CD4-positive, alpha-beta memory T cell (primary cell): ENCODE data around the gene SH3BGRL. TPM values are rescaled to one million over a fixed set of nuclear protein-coding genes. Genes with fewer than 3 reads are reported as not detected.
"Not testable (repeated sequence)": the region's sequence is repeated elsewhere in the genome, so short reads cannot be mapped to it uniquely, and the experiment has no call there.

ENCODE experiments used
- CTCF ChIA-PET: fragments of 350-600 bp; sonication (Branson Sonifier 250); formaldehyde crosslinking; loops from one replicate; lab custom pipeline; 2021; ENCODE audit warnings: inconsistent platforms; ENCODE audit not compliant: partially characterized antibody; lab: Charles Lee
- POLR2A ChIA-PET: fragments of 350-600 bp; sonication (Branson Sonifier 250); formaldehyde crosslinking; loops from one replicate; lab custom pipeline; 2021; ENCODE audit not compliant: partially characterized antibody; lab: Charles Lee
- DNase-seq, 5 donors: peaks; one replicate each; pipeline versions ENCODE4 v3.0.0 to v3.0.0-alpha.2; 2020 to 2022; ENCODE audit warnings: mixed read lengths in 1 of 5
- H3K27ac ChIP-seq: one replicate; pipeline ENCODE4 v1.7.0; 2013; ENCODE audit warnings: low read depth, low read length
- H3K27me3 ChIP-seq: 2 replicates; pipeline ENCODE4 v1.7.0; 2013; ENCODE audit warnings: mild to moderate bottlenecking, low read length, moderate library complexity; ENCODE audit not compliant: insufficient read depth
- H3K36me3 ChIP-seq: 2 replicates; pipeline ENCODE4 v1.7.0; 2013; ENCODE audit warnings: mild to moderate bottlenecking, low read length, moderate library complexity; ENCODE audit not compliant: insufficient read depth
- H3K4me1 ChIP-seq: 2 replicates; pipeline ENCODE4 v1.7.0; 2013; ENCODE audit warnings: mild to moderate bottlenecking, low read length, moderate library complexity; ENCODE audit not compliant: insufficient read depth
- H3K4me3 ChIP-seq, 2 donors: one replicate each; pipeline ENCODE4 v1.7.0; 2013; ENCODE audit warnings: low read length in 2 of 2, mild to moderate bottlenecking in 1 of 2
- H3K9me3 ChIP-seq, 2 donors: one replicate each; pipeline ENCODE4 v1.7.0; 2013; ENCODE audit warnings: low read length in 2 of 2, control low read depth in 1 of 2; ENCODE audit not compliant: control insufficient read depth in 1 of 2
- H3K27ac Mint-ChIP-seq, 7 donors: one replicate each; pipeline ENCODE4 v1.8.0; 2020 to 2021; ENCODE audit warnings: mixed read lengths in 7 of 7, mild to moderate bottlenecking in 6 of 7, inconsistent platforms in 3 of 7, moderate library complexity in 3 of 7
- H3K27me3 Mint-ChIP-seq, 2 donors: one replicate each; pipeline ENCODE4 v1.8.0; 2020 to 2021; ENCODE audit warnings: mixed read lengths in 2 of 2
- H3K36me3 Mint-ChIP-seq, 2 donors: one replicate each; pipeline ENCODE4 v1.8.0; 2020 to 2021; ENCODE audit warnings: mixed read lengths in 2 of 2, inconsistent platforms in 1 of 2, mild to moderate bottlenecking in 1 of 2
- H3K4me1 Mint-ChIP-seq, 4 donors: one replicate each; pipeline ENCODE4 v1.8.0; 2020 to 2021; ENCODE audit warnings: mixed read lengths in 4 of 4, mild to moderate bottlenecking in 1 of 4
- H3K4me3 Mint-ChIP-seq, 8 donors: one replicate each; pipeline ENCODE4 v1.8.0; 2020 to 2021; ENCODE audit warnings: mixed read lengths in 8 of 8, mild to moderate bottlenecking in 7 of 8, moderate library complexity in 6 of 8, inconsistent platforms in 3 of 8
- H3K9me3 Mint-ChIP-seq, 8 donors: one replicate each; pipeline ENCODE4 v1.8.0; 2020 to 2021; ENCODE audit warnings: mixed read lengths in 8 of 8, mild to moderate bottlenecking in 5 of 8, inconsistent platforms in 3 of 8, moderate library complexity in 1 of 8
- intact Hi-C: fragments of 100-400 bp; cut with micrococcal nuclease; formaldehyde crosslinking; loops from one replicate; pipeline ENCODE4 v1.15.1; 2023
- polyA plus RNA-seq, 2 donors: library from polyadenylated mRNA; unstranded; fragments of 300-500 nt; fragmentation: Illumina TruSeq; gene quantifications; one replicate each; pipeline ENCODE4 v1.2.3, GENCODE V29; 2021
- total RNA-seq, 2 experiments: library from RNA; stranded (reverse); gene quantifications; one replicate each; pipeline ENCODE4 v1.2.3, GENCODE V29; 2021

Gene SH3BGRL
- total and polyA plus RNA-seq, 4 experiments from 2014 or later, result 81.4 to 242 (median 134) TPM

GRCh38 chrX:81308086-81308829, 106.4 kb downstream of the SH3BGRL start:
- no peaks in the 10 kb centered on the region for H3K9me3 ChIP-seq
- no peaks in the 10 kb centered on the region for H3K27me3 ChIP-seq
- H3K36me3 ChIP-seq, result no peaks in the 10 kb centered on the region
- no peak for DNase-seq
- H3K9me3 Mint-ChIP-seq, result no peaks in the 10 kb centered on the region
- no peak overlapping the region for H3K4me3 Mint-ChIP-seq
- no peak overlapping the region for H3K4me3 ChIP-seq
- peak overlapping the region in 1 of 7 donors; percentile 41 for H3K27ac Mint-ChIP-seq
- intact Hi-C loops, result no loop called here
- H3K4me1 Mint-ChIP-seq, result peaks cover 3 to 12% (median 11%) of the 10 kb centered on the region in 4 donors
- H3K27me3 Mint-ChIP-seq, result no peaks in the 10 kb centered on the region
- ChIA-PET POLR2A (no interaction called here), CTCF (no interaction called here)
- peaks cover 4 to 9% of the 10 kb centered on the region in 2 donors for H3K36me3 Mint-ChIP-seq
- no peaks in the 10 kb centered on the region for H3K4me1 ChIP-seq
- H3K27ac ChIP-seq, result no peak overlapping the region

GRCh38 chrX:81316163-81316562, 114.3 kb downstream of the SH3BGRL start:
- no peaks in the 10 kb centered on the region for H3K36me3 ChIP-seq
- no peaks in the 10 kb centered on the region for H3K27me3 ChIP-seq
- ChIA-PET CTCF (no interaction called here), POLR2A (no interaction called here)
- intact Hi-C loops, result no loop called here
- no peaks in the 10 kb centered on the region for H3K27me3 Mint-ChIP-seq
- peaks cover 2 to 14% (median 9%) of the 10 kb centered on the region in 4 donors for H3K4me1 Mint-ChIP-seq
- no peak overlapping the region for H3K27ac ChIP-seq
- no peaks in the 10 kb centered on the region for H3K4me1 ChIP-seq
- no peaks in the 10 kb centered on the region for H3K9me3 Mint-ChIP-seq
- H3K4me3 Mint-ChIP-seq, result no peak overlapping the region
- no peak overlapping the region for H3K4me3 ChIP-seq
- DNase-seq, result no peak
- no peak overlapping the region for H3K27ac Mint-ChIP-seq
- no peaks in the 10 kb centered on the region for H3K9me3 ChIP-seq
- peaks cover 17 to 22% of the 10 kb centered on the region in 2 donors for H3K36me3 Mint-ChIP-seq

- H3K4me1 ChIP-seq, intact Hi-C loops, H3K27me3 Mint-ChIP-seq, CTCF ChIA-PET, H3K4me3 Mint-ChIP-seq, H3K4me1 Mint-ChIP-seq, H3K4me3 ChIP-seq, H3K36me3 ChIP-seq, H3K27ac Mint-ChIP-seq, POLR2A ChIA-PET, DNase-seq, H3K27me3 ChIP-seq, H3K9me3 ChIP-seq, H3K27ac ChIP-seq: not testable (repeated sequence)
- peaks cover 0 to 10% (median 3%) of the 10 kb centered on the region in 8 donors for H3K9me3 Mint-ChIP-seq
- H3K36me3 Mint-ChIP-seq, result peaks cover 25 to 32% of the 10 kb centered on the region in 2 donors
Observed at GRCh38 chrX:81331653-81332052, 129.8 kb downstream of the SH3BGRL start.

- H3K4me1 ChIP-seq, result no peaks in the 10 kb centered on the region
- intact Hi-C loops, result no loop called here
- no peaks in the 10 kb centered on the region for H3K9me3 ChIP-seq
- ChIA-PET CTCF (no interaction called here), POLR2A (no interaction called here)
- Mint-ChIP-seq H3K36me3 (peaks cover 23 to 24% of the 10 kb centered on the region in 2 donors), H3K4me3 (no peak overlapping the region), H3K9me3 (peaks cover 0 to 10% (median 5%) of the 10 kb centered on the region in 8 donors), H3K27me3 (no peaks in the 10 kb centered on the region), H3K27ac (peak overlapping the region in 1 of 7 donors; percentile 14), H3K4me1 (peaks cover 0 to 1% (median 0%) of the 10 kb centered on the region in 4 donors)
- no peaks in the 10 kb centered on the region for H3K27me3 ChIP-seq
- H3K27ac ChIP-seq, result no peak overlapping the region
- H3K36me3 ChIP-seq, result no peaks in the 10 kb centered on the region
- no peak for DNase-seq
- no peak overlapping the region for H3K4me3 ChIP-seq
Observed at GRCh38 chrX:81336455-81337152, 134.7 kb downstream of the SH3BGRL start.

- CTCF ChIA-PET, result no interaction called here
- no peaks in the 10 kb centered on the region for H3K36me3 ChIP-seq
- no peak overlapping the region for H3K27ac ChIP-seq
- Mint-ChIP-seq H3K4me1 (peaks cover 0 to 1% (median 0%) of the 10 kb centered on the region in 4 donors), H3K27me3 (no peaks in the 10 kb centered on the region), H3K4me3 (no peak overlapping the region), H3K36me3 (peaks cover 23 to 24% of the 10 kb centered on the region in 2 donors), H3K9me3 (peaks cover 0 to 10% (median 5%) of the 10 kb centered on the region in 8 donors), H3K27ac (no peak overlapping the region)
- no peaks in the 10 kb centered on the region for H3K4me1 ChIP-seq
- POLR2A ChIA-PET, result no interaction called here
- intact Hi-C loops, result no loop called here
- H3K27me3 ChIP-seq, result no peaks in the 10 kb centered on the region
- DNase-seq, result no peak
- H3K4me3 ChIP-seq, result no peak overlapping the region
- H3K9me3 ChIP-seq, result no peaks in the 10 kb centered on the region
Observed at GRCh38 chrX:81337805-81338204, 135.9 kb downstream of the SH3BGRL start.

- H3K4me1 Mint-ChIP-seq, result no peaks in the 10 kb centered on the region
- Histone ChIP-seq H3K4me1 (no peaks in the 10 kb centered on the region), H3K9me3 (no peaks in the 10 kb centered on the region), H3K27me3 (no peaks in the 10 kb centered on the region), H3K4me3 (no peak overlapping the region), H3K36me3 (no peaks in the 10 kb centered on the region), H3K27ac (no peak overlapping the region)
- no peak for DNase-seq
- H3K4me3 Mint-ChIP-seq, result no peak overlapping the region
- H3K36me3 Mint-ChIP-seq, result peaks cover 15 to 24% of the 10 kb centered on the region in 2 donors
- CTCF ChIA-PET, result no interaction called here
- no peaks in the 10 kb centered on the region for H3K27me3 Mint-ChIP-seq
- no peak overlapping the region for H3K27ac Mint-ChIP-seq
- intact Hi-C loops, result no loop called here
- POLR2A ChIA-PET, result no interaction called here
- H3K9me3 Mint-ChIP-seq, result peaks cover 0 to 9% (median 5%) of the 10 kb centered on the region in 8 donors
Observed at GRCh38 chrX:81338924-81339323, 137.0 kb downstream of the SH3BGRL start.

GRCh38 chrX:81345296-81345695, 143.4 kb downstream of the SH3BGRL start:
- intact Hi-C loops, H3K36me3 ChIP-seq, POLR2A ChIA-PET, H3K27ac Mint-ChIP-seq, H3K9me3 ChIP-seq, H3K27me3 Mint-ChIP-seq, H3K4me1 Mint-ChIP-seq, H3K4me3 ChIP-seq, CTCF ChIA-PET, H3K4me1 ChIP-seq, H3K4me3 Mint-ChIP-seq, H3K27ac ChIP-seq, H3K36me3 Mint-ChIP-seq, H3K9me3 Mint-ChIP-seq, DNase-seq, H3K27me3 ChIP-seq: not testable (repeated sequence)
